T-helper 2 cell treated with Interferon-gamma antibody and Interleukin-4, amounts not matched to agents 100 ng/mL and 5 ng/mL, for 36 hours (primary cell): ENCODE results near the gene TIMELESS. TPM values are rescaled to one million over a fixed set of nuclear protein-coding genes. Genes with fewer than 3 reads are reported as not detected.
"Not testable (repeated sequence)": the region's sequence is repeated elsewhere in the genome, so short reads cannot be mapped to it uniquely, and the experiment has no call there.

Experiments used
- intact Hi-C: fragments of 100-400 bp; cut with micrococcal nuclease; formaldehyde crosslinking; loops from one replicate; pipeline ENCODE4 v1.15.1; 2023
- total RNA-seq: library from RNA; stranded (reverse); gene quantifications from 2 replicates; pipeline ENCODE4 v1.2.3, GENCODE V29; 2022

Gene TIMELESS
- total RNA-seq, 1 donor from 2014 or later: 56.9 TPM

DNA sequence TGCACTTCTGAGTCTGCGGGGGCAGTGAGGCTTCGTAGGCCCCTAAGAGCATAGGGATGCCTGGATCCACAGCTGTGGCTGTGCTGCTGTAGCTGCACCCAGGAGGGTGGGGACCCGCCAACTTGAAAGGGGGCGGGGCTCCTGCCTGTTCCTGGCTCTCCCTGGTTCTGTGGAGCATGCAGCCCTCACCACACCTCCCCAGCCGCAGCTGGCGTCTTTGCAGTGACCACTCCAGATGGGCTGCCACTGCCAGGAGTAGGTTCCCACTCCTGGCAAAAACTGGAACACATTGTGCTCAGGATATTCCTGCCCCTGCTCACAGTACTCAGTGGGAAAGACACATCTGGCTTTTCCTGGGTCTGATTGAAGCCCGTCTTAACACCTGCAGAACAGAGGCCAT, 35.8 kb downstream of the TIMELESS start:
- intact Hi-C loops: no loop called here

DNA sequence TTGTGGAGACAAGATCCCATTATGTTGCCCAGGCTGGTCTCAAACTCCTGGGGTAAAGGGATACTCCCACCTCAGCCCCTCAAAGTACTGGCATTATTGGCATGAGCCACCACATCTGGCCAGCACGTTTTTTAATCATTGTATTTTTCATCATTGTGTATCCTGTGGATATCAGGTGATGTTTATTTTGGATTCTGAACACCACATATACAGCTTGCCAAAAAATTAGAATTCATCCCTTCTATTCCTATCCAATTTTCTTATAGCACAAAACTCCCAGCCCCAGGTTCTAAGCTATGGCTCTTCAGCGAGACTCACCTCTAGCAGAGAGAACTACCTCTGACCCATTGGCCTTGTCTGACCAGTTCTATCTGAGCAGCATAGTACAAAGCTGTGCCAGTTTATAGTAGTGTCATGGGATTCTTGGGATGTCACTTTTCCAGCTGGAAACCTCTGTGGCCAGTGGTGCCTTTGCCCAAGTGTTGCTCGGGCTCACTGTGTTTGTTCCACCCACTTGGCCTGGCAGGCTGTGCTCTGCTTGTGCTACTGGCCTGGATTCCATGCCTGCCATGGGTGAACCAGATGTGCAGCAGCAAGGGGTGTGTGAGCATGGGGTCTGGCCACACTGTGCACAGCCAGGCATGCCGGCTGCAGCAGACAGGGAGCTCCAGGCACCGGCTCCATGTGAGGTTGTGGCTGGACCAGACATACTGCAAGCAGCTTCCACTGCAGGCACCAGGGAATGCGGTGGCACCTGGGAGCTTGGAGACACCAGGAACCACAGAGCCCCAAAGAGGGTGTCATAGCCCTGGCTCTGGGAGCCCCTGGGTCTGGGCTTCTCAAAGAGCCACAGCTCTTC, 37.2 kb downstream of the TIMELESS start:
- intact Hi-C loops: no loop called here

DNA sequence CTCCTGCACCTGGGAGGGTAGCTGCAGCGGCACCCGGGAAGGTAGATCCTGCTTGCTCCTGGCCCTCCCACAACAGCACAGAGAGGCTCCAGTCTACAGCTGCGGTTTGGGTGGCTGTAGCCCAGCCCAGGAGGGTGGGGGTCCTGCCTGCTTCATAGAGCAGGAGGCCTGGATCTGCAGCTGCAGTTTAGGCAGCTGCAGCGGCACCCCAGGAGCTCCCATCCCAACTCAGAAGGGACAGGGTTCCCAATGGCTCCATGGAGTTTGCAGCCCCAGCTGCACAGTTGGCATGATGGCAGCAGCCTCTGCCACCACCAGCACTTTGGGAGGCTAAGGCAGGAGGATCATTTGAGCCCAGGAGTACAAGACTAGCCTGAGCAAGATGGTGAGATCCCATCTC, 38.5 kb downstream of the TIMELESS start:
- intact Hi-C loops: no loop called here

DNA sequence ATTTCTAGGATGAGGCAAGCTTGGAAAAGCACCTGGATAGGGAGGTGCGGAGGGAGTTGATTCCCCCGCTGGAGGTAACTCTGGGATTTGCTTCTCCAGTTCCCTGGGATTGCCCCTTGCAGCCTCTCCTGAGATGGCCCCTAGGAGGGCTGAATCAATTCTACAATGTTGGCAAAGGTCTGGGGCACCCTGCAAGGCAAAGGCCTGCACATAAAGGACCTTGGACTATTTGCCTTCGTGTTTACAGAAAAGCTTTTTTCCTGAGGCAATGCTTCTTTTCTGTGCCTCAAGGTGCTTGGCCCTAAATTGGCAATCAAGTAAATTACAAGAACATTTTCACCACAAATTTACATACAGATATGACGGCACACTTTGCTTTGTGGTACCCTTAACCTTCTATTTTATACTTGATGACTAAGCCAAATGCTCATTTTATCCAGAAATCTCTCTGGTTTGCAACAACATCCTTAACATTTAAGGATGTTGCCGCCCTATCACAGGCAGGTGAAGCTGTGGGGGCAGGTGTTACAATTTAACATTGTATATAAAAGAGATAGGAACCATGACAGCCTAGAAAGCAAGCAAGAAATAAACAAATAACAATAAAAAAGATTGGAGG, 40.3 kb downstream of the TIMELESS start:
- intact Hi-C loops: no loop called here

DNA sequence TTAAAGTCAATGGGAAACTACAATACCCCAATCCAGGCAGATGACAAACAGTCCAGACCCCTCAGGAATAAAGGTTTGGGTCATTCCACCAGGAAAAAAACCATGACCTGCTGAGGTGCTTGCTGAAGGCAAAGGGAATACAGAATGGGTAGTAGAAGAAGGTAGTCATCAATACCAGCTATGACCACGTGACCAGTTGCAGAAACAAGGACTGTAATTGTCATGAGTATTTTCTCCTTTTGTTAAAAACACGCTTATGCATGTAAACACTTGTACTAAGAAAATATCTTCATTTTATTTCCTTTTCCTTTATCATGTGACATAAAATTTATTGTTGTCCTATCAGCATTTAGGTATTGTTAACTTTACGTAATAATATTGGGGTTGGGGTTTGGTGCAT, 45.0 kb downstream of the TIMELESS start:
- intact Hi-C loops: not testable (repeated sequence)

DNA sequence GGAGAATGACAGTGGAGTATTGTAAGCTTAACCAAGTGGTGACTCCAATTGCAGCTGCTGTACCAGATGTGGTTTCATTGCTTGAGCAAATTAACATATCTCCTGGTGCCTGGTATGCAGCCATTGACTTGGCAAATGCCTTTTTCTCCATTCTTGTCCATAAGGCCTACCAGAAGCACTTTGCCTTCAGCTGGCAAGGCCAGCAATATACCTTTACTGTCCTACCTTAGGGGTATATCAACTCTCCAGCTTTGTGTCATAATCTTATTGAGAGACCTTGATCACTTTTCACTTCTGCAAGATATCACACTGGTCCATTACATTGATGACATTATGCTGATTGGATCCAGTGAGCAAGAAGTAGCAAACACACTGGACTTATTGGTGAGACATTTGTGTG, 47.6 kb downstream of the TIMELESS start:
- intact Hi-C loops: not testable (repeated sequence)

DNA sequence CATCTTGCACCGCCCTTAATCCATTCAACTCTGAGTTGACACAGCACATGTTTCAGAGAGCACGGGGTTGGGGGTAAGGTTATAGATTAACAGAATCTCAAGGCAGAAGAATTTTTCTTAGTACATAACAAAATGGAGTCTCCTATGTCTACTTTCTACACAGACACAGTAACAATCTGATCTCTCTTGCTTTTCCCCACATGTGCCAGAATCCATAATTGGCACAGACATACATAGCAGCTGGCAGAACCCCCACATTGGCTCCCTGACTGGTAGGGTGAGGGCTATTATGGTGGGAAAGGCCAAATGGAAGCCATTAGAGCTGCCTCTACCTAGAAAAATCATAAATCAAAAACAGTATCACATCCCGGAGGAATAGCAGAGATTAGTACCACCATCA, 48.1 kb downstream of the TIMELESS start:
- intact Hi-C loops: not testable (repeated sequence)

DNA sequence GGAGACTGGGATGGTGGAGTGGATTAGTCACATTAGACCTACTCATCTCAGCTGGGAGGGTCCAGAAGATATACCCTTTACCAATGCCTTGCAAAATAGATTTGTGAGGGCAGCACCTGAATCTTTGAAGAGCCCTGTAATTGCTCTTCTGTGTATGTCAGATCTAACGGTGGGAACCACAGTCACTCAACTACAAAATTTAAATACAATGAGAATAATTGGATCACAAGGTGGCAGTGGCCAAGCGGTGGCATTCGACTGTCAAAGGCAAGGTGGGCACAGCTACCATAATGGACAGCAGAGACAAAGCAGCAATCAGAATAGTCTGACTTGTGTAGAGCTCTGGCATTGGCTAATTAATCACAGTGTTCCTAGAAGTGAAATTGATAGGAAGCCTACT, 49.8 kb downstream of the TIMELESS start:
- intact Hi-C loops: not testable (repeated sequence)

DNA sequence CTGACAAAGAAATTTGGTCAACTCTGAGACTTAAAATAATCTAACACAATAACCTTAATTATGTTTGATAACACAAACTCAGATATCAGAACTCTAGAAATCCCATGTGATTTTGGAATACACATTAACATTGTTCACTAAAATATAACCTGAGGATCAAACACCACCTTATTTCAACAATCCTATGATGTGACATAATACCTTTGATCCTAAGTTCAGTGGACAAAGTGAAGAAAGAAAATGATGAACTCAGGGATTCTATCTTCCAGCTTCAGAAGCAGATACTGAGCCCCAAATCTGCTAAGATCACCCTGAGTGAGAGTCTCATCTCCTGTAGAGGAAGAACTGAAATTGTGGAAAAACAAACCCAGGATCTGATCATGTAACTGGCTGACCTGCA, 50.9 kb downstream of the TIMELESS start:
- intact Hi-C loops: no loop called here

DNA sequence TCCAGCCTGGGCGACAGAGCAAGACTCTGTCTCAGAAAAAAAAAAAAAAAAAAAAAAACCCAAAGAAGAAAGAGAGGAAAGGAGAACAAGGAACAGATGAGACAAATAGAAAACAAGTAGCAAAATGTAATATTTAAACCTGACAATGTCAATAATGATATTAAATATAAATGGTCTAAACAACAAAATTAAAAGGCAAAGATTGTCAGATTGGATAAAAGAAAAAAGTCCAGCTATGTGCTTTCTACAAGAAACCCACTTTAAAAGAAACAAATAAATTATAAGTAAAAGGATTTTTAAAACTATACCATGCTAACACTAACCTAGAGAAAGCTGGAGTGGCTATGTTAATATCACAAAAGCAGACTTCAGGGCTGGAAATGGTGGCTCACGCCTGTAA, 56.9 kb downstream of the TIMELESS start:
- intact Hi-C loops: no loop called here

DNA sequence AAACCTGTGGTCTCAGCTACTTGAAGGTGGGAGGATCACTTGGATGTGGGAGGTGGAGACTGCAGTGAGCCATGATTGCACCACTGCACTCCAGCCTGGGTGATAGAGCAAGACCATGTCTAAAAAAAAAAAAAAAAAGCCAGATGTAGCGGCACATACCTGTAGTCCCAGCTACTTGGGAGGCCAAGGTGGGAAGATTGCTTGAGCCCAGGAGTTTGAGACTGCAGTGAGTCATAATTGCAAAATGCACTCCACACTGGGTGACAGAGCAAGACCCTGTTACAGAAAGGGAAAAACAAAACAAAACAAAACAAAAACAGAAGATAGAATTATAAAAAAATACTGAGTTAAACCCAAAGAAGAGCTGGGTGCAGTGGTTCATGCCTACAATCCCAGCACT, 57.5 kb downstream of the TIMELESS start:
- intact Hi-C loops: no loop called here

DNA sequence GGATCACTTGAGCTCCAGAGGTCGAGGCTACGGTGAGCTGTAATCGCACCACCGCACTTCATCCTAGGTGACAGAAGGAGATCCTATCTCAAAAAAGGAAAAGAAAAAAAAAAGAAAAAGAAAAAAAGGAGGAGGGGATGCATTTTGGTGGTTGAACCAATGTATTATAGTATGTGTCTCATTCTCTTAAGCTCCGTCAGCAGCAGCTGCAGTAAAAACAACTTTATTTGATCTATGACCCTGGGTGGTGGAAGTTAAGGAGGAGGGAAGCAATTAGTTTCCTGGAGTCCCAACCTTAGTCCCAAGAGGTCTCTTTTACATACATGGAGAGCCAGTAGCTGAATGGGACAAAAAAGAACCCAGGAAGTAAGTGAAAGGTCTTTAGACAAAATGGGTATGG, 59.8 kb downstream of the TIMELESS start:
- intact Hi-C loops: no loop called here

DNA sequence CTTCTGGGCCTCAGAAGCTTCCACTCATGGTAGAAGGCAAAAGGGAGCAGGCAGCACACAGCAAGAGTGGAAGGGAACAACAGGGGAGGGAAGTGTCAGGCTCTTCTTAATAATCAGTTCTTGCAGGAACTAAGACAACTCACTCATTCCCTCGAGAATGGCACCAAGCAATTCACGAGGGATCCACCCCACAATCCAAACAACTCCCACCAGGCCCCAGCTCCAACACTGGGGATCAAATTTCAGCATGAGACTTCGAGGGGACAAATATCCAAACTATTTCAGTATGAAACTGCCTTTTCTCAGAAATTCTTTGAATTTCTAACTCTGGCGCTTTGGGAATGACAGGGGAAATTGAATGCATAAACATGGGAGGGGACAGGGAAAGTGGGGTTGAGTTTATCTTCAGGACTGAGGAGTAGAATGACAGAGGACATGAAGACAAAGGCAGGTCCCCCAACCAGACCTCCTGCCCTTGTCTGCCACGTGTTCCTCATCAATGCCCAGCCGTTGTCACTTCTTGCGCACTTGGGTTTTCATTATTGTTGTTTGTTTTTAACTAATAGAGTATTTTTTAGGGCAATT, 62.0 kb downstream of the TIMELESS start:
- intact Hi-C loops: no loop called here

DNA sequence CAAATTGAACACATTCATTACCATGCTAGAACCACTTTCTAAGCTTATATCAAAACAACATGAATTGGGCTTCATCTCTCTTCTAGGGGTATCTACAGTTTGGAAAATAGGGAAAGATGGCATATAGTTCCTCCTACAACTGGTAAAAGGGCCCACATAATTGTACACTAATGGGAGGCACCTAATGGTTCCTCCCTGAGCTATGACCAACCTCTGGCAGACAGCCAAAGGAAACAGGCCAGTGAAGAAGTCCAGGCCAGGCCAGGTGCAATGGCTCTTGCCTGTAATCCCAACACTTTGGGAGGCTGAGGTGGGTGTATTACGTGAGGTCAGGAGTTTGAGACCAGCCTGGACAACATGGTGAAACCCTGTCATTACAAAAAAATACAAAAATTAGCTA, 63.4 kb downstream of the TIMELESS start:
- intact Hi-C loops: no loop called here

DNA sequence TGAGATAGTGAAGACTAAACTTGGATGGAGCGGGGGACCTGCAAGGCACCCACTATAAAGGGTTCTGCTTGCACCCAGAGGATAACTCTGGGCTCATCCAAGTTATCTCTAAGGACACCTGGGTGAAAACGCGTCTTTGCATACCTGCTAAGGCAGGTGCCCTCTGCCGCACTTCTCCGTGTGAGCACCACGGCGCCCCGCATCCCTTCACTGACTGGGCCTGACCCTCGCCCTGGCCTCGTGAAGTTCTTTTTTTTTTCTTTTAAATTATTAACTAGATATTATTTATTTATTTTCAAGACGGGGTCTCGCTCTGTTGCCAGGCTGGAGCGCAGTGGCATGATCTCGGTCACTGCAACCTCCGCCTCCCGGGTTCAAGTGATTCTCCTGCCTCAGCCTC, 66.6 kb downstream of the TIMELESS start:
- intact Hi-C loops: no loop called here

DNA sequence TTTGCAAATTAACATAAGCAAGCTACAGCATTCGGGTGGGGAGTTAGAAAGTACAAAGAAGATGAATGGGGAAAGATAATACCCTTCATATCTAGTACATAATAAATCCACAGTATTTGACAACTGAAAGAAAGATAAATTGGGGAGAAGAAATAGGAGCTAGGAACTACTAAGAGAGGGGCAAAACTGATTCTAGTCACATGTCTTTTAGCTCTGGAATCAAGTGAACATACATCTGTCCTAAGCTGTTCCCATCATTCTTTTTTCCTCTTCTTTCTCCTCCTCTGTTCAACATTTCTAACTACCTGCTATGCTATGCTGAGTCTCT, 71.3 kb downstream of the TIMELESS start:
- intact Hi-C loops: no loop called here

DNA sequence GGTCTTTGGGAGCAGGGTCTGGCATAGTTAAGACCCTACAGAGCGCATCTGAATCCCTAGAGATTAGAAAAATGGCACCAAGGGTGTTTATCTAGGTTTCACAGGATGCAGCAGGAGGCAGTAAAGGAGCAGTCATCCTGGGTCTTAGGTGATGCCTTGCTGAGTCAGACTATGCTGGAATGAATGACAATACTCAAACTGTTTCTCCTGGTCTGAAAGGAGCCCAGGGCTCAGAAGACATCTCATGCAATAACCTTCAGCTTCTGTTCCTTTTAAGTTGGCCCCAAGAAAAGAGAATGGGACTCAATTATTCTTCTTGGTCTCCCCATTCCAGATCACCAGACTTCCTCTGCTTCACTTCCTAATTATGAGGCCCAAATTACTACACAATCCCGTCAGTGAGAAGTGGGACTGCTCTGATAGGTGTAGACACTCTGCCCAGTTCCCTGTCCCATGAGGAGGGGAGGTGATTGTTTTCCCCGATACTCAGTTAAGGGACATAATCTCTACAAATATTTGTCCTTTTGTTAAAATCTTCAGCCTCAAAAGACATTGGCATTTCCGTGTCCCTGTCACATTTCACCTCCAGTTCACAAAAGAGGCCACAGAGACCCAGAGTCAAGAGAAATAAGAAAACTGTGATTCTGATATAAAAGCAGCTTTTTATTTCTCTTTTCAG, 71.8 kb downstream of the TIMELESS start:
- intact Hi-C loops: no loop called here

DNA sequence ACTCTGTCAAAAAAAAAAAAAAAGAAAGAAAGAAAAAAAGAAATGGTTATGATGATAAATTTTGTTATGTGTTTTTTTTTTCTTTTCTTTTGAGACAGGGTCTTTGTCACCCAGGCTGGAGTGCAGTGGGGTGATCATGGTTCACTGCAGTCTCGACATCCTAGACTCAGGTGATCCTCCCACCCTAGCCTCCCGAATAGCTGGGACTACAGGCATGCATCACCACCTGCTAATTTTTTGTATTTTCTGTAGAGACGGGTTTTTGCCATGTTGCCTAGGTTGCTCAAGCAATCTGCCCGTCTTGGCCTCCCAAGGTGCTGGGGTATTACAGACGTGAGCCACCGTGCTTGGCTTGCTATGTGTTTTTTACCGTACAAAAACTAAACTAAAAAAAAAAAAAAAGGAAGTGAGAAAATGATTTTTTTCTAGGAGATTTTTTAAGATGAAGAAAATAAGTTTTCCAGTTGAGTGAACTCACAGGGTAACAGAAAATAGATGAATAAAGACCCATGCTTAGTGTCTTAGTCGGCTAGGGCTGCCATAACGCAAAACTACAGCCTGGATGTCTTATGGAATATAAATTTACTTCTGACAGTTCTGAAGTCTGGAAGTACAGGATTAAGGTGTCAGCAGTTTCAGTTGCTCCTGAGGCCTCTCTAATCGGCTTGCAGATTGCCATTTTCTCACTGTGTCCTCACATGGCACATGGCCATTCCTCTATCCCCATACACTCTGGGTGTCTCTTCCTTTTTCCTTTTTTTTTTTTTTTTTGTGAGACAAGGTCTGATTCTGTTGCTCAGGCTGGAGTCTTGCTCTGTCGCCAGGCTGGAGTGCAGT, 73.4 kb downstream of the TIMELESS start:
- intact Hi-C loops: no loop called here

DNA sequence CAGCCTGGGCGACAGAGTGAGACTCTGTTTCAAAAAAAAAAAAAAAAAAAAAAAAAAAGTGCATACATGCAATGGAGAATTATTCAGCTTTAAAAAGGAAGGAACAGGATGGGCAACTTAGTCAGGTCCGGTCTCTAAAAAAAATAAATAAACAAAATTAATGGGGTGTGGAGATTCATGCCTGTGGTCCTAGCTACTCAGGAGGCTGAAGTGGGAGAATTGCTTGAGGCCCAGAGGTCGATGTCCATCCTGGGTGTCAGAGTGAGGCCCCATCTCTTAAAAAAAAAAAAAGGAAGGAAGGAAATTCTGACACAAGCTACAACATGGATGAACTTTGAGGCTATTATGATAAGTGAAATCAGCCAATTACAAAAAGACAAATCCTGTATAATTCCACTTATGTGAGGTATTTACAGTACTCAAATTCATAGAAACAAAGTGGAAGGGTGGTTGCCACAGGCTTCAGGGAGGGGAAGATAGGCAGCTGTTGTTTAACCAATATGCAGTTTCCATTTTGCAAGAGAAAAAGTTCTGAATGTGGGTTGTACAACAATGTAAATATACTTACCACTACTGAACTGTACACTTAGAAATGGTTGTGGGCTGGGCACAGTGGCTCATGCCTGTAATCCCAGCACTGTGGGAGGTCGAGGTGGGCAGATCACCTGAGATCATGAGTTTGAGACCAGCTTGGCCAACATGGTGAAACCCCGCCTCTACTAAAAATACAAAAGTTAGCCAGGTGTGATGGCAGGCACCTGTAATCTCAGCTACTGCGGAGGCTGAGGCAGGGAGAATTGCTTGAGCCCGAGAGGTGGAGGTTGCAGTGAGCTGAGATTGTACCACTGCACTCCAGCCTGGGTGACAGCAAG, 74.3 kb downstream of the TIMELESS start:
- intact Hi-C loops: no loop called here

DNA sequence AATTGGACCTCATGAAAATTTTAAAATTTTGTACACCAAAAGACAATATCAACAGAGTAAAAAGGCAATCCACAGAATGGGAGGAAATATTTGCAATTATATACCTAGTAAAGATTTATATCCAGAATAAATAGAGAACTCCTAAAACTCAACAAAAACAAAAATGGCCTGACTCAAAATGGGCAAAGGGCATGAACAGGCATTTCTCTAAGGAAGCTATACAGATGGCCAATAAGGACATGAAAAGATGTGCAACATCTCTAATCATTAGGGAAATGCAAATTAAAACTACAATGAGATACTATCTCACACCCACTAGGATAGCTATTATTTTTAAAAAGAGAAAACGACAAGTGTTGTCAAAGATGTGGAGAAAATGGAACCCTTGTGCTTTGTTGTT, 75.7 kb downstream of the TIMELESS start:
- intact Hi-C loops: no loop called here
